GM15510 (cell line): ENCODE data around the gene PTGES3L.

ENCODE experiments used
- POLR2A ChIP-seq: IDR thresholded peaks from 3 replicates; pipeline ENCODE4 v1.6.1; 2011; ENCODE audit warnings: borderline replicate concordance; ENCODE audit not compliant: insufficient read length; ENCODE audit errors: extremely low read depth

Gene PTGES3L

DNA sequence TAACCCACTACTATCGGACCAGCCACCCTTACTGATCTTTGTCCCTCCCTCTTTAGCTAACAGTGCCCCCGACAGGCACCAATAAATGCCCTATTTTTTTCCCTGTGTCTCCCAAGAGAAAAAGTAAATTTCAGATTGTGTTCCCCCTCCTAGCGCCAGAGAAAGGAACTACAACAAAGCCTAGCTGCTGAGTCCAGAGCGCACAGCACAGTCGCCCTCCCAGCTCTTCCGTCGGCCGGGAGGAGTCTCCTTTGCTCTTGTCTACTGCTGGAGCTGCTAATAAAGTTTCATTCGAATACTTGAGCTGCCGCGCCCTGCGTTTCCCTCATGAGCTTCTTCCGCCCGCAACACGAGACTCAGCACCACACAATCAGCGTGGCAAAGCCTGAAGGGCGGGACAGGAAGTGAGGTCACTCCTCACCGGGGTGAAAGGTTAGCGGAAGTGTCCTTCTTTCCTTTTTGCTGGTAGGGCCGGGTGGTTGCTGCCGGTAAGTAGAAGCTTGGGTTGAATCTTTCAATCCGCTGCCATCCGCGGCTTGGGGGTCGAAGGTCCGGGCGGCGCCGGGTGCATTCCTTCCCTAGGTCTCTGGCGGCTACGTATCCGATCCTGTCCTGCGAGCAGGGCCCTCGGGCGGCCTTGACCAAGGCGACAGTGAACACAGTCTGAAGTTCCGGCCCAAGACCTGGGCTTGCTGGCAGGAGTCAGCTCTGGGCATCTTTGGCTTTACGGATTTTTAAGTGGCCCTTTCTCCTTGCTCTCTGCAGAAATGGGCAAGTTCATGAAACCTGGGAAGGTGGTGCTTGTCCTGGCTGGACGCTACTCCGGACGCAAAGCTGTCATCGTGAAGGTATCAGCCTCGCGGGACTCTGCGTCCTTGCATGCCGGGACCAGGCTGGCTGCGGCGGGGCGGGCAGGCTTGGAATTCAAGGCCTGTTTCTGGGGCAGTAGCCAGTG lies 18.4 kb upstream of the PTGES3L start, which contains the start of gene RPL27:
Gene RPL27, plus strand, starts transcription at position 436 of the 955 bp plus-strand sequence. Its CDS starts 332 bp downstream, at position 768.
- TF ChIP-seq POLR2A = peak; percentile 86

DNA sequence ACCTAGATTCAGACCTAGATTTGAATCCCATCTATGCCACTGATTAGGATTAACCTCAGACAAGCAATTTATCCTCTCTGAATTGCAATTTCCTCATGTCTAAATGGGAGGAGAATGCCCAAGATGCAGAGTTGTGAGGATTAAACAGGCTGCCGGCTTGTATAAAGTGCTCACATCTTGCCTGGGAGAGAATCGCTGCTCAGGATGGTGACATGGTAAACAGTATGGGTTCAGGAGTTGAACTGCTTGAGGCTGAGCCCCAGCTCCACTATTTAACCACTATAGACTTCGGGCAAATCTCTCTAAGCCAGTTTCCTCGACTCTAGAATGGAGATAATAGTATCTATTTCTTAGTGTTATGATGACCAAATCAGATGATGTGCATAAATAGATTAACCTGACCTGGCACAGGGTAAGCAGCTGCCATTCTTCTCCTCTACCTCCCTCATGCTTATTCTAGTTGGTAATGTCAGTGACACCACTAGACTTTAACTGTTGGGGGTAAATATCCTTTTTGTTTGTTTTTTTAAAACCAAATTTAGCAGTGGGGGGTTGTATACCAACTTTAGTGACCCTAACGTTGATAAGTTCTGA lies 17.6 kb upstream of the PTGES3L start:
- no peak for TF ChIP-seq POLR2A

DNA sequence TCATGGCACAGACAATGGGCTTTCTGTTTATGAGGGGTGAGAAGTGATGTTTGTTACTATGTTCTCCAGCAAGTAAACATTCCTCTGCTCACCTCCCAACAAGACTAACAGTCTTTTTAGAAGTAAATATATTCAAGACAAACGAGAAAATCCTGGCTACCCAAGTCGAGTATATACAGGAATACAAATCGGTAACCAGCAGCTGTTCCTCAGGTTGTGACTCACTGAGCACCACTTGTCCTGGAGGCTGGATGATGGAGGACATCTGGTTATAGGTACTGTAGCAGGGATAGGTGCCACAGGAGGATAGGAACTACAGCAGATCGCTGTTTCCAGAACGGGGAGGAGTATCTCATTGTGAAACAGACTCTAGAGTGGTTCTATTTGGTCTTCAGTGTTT lies 13.0 kb upstream of the PTGES3L start:
- TF ChIP-seq POLR2A = no peak

DNA sequence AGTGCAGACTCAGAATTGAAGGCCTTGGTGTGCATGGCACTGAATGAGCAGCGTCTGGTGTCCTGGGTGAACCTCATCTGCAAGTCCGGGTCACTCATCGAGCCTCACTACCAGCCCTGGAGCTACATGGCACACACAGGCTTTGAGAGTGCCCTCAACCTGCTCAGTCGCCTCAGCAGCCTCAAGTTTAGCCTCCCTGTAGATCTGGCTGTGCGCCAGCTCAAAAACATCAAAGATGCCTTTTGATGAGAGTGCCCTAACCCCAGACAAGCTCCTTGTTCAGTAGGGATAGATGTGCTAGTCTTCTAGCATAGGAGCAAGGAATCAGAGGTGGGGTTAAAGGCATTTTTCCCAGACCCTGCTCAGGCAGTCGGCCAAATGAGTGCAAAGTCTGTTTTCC lies 11.6 kb upstream of the PTGES3L start:
- TF ChIP-seq POLR2A = no peak

DNA sequence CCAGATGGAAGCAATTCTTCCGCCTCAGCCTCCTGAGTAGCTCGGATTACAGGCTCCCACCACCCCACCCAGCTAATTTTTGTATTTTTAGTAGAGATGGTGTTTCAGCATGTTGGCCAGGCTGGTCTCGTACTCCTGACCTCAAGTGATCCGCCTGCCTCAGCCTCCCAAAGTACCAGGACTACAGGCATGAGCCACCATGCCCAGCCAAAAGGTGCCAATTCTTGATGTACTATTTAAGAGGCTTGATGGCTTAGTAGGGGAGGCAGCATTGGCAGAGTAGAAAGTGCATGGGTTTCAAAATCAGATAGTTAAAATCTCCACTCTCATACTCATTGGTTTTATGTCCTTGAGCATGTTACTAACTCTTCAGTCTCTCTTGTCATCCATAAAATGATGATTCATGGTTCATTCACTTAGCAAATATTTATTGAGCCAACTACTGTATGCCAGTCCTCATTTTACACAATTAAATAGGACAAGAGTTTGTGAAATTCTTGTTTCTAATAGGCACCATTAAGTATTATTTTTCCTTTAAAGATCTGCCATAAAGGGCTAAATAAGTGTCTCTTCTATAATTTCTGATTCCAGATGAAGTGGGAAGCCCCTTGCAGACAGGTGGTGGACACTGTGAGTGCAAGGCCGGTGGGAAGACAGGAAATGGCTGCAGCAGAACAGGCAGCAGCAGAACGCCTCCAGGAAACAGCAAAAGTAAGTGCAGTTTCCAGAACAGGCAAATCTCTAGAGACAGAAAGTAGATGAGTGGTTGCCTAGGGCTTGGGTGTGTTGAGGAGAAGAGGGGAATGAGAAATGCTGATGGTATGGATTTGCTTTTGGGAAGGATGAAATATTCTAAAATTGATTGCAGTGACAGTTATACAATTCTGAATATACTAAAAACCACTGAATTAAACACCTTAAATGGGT lies 10.1 kb upstream of the PTGES3L start:
- no peak for TF ChIP-seq POLR2A

DNA sequence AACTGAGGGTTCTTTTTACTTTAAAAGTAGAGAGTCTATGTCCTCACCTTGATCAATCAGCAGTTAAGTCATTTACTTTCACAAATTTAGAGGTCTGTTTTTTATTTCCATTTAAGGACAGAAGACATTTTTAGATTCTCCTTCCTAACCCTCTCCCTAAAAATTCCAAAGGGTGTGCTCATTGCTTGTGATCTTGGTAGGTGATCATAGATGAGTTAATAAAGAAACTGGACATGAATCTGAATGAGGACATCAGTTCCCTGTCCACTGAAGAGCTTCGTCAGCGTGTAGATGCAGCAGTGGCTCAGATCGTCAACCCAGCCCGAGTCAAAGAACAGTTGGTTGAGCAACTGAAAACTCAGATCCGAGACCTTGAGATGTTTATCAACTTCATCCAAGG lies 9.3 kb upstream of the PTGES3L start:
- no peak for TF ChIP-seq POLR2A

DNA sequence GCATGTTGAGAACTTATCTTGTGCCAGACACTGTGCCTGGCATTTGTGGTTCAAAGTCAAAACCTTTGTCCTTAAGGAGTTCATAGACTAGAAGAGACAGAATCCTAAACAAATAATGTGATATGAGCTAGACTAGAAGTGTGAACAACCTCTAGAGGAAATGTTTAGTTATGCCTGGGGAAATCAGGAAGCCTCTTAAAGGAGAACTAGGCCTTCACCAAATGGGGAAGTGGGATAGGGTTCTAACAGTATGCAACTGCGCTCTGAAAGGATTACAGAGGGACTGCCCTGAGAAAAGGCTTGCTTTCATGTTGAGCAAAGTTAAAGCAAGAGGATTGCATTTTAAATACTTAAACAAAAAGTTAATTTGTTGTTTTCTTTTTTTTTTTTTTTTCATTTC lies 5.3 kb upstream of the PTGES3L start:
- no peak for TF ChIP-seq POLR2A

DNA sequence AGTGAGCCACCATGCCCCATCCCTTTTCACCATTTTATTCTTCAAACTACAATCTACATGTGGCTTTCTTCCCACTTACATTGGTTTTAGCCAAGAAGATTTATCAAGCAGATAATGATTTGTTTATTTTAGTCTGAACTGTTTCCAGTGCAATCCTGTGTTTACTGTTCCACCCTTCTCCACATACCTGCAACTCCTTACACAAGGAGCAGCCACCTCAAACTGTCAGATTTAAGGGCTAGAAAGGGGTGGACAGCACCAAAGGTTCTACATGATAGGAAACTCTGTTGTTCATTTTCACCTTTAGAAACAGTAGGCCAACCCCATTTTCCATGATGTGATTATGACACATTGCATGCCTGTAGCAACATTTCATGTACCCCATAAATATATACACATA lies 2.4 kb upstream of the PTGES3L start:
- TF ChIP-seq POLR2A = no peak

DNA sequence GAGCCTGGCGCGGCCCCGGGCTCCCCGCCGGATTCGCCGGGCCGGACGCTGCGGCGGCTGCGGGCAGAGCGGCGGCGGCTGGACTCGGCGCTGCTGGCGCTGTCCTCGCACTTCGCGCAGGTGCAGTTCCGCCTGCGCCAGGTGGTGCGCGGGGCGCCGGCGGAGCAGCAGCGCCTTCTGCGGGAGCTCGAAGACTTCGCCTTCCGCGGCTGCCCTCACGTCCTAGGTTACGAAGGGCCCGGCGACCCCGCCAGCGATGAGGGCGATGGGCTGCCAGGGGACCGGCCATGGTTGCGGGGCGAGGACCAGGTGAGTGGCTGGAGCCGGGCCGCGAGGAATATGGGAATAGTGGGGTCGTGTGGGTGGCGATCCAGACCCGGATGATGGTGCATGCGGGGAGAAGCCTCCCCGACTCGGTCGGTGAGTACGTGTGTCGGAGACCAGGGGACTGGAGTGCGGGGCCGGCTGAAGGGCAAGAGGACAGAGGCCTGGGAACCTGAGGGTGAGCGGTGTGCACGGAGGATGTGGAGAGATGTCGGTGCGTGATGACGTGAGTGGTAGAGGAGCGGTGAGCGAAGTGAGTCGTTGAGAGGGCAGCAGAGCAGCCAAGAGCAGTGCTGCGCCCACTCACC lies 1.0 kb upstream of the PTGES3L start:
- TF ChIP-seq POLR2A = peak; percentile 44

DNA sequence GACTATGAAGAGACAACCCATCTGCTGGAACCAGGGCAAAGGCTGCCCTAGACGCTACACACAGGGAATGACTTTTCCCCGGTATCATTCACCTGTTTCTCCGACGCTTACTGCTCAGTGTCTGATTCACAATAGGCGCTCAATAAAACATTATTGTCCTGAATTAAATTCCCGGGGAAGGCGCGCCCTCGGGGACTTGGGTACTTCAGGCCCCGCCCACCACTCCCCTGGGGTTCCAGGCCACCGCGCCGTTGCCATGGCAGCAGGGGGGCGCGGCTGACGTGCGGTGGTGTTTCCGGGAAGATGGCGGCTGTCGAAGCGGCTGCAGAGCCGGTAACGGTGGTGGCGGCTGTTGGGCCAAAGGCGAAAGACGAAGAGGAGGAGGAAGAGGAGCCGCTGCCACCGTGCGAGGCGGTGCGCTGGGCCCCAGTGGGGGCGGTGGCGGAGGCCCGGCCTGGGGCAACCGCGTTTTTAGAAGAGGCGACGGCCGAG lies 440 bp upstream of the PTGES3L start, which contains the start of gene RUNDC1:
Gene RUNDC1, plus strand, starts transcription at position 292 of the 492 bp plus-strand sequence. Its CDS starts 12 bp downstream, at position 304.
- peak; percentile 58 for TF ChIP-seq POLR2A

DNA sequence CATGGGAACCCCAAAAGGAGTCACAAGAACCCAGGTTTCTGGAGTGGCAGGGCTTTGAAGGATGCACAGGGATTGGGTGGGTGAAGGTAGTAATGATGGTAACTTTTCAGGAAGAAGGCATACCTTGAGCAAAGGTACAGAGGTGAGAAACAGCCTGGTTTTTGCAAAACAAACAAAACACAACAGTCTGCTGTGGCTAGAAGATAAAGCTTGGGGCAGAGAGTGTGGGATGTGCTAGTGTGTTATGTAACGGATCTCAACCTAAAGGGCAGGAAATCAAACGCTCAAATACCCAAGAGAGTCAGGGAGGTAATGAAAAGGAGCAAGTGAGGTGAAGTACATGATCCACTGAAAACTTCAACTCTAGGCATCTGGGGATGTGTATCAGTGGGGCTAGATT lies 4.6 kb downstream of the PTGES3L start:
- TF ChIP-seq POLR2A = no peak

DNA sequence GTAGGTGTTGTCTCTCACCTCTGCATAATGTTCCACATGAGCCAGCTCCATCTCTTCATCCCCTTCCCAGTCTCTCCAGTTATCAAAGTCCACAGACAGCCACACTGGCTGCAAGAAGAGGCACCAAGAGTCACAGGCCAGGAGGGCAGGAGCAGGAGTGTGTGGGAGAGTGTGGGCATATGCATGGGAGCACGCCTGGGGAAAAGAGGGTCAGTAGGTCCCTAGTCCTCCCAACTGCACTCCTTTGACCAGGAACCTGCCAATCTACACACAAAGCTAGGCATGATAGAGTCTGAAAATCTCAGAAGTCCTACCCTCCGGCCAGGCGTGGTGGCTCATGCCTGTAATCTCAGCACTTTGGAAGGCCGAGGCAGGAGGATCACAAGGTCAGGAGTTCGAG lies 8.3 kb downstream of the PTGES3L start:
- TF ChIP-seq POLR2A = no peak

DNA sequence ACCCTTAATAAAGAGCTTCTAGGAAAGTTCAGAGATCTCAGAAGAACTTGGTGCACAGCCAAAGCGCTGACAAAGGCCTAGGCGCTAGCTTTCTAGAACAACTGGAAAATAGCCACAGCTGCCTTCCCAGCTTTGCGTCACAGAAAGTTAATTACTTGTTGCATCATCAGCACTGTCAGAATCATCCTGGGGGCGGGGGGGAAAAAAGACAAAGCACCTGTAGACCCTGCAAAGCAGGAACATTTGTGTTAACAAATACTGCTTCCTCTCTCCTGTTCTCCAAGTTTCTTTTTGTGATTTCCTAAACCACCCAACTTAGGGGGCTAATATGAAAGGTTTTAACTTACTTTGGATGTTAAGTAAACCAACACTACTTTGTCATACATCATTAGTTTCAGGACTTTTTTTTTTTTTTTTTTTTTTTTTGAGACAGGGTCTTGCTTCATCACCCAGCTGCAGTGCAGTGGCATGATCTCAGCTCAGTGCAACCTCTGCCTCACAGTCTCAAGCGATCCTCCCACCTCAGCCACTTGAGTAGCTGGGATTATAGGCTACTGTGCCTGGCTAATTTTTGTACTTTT lies 10.8 kb downstream of the PTGES3L start:
- no peak for TF ChIP-seq POLR2A

DNA sequence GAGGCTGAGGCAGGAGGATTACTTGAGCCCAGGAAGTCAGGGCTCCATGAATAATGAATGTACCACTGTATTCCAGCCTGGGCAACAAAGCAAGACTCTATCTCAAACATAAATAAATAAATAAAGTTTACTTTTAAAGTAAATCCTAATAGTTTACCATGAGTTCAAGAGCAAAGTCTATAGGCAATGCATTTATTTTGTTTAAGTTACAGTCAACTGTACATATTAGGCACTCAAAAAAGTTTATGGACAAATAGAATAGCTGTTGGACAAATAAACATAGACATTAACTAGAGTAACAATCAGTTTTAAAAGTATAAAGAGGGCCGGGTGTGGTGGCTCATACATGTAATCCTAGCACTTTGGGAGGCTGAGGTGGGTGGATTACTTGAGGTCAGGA lies 12.0 kb downstream of the PTGES3L start:
- TF ChIP-seq POLR2A = no peak
